ENCODE results near the gene PROK2.

Gene PROK2

GRCh38 chr3:71784914-71785531 lies at the start of gene PROK2:
PROK2 (minus strand) TSS chr3:71785148; CDS start chr3:71785052, 96 bp downstream.
- peak; percentile 50 to 80 (median 64) for DNase-seq

- no peak for DNase-seq
These were observed 46.7 kb upstream of the PROK2 start for GRCh38 chr3:71831599-71831998.

GRCh38 chr3:71825551-71826283 lies 40.8 kb upstream of the PROK2 start:
- DNase-seq: peak; percentile 23 to 41 (median 39)

- DNase-seq: no peak
These were observed 36.2 kb upstream of the PROK2 start for GRCh38 chr3:71821116-71821515.

- no peak for DNase-seq
These were observed 32.3 kb upstream of the PROK2 start for GRCh38 chr3:71817262-71817661.

- no peak for DNase-seq
These were observed 31.8 kb upstream of the PROK2 start for GRCh38 chr3:71816767-71817156.

GRCh38 chr3:71815340-71816067 lies 30.6 kb upstream of the PROK2 start:
- DNase-seq: no peak

GRCh38 chr3:71813704-71814103 lies 28.8 kb upstream of the PROK2 start:
- no peak for DNase-seq

GRCh38 chr3:71813073-71813472 lies 28.1 kb upstream of the PROK2 start:
- no peak for DNase-seq

GRCh38 chr3:71810056-71810455 lies 25.1 kb upstream of the PROK2 start:
- DNase-seq: no peak

GRCh38 chr3:71809321-71810026 lies 24.5 kb upstream of the PROK2 start:
- no peak for DNase-seq

GRCh38 chr3:71806736-71807135 lies 21.8 kb upstream of the PROK2 start:
- DNase-seq: no peak

- DNase-seq: no peak
These were observed 20.7 kb upstream of the PROK2 start for GRCh38 chr3:71805691-71806090.

- peak; percentile 28 to 64 (median 56) for DNase-seq
These were observed 20.3 kb upstream of the PROK2 start for GRCh38 chr3:71805199-71805598.

- no peak for DNase-seq
These were observed 18.3 kb upstream of the PROK2 start for GRCh38 chr3:71803248-71803647.

- DNase-seq: no peak
These were observed 17.0 kb upstream of the PROK2 start for GRCh38 chr3:71801986-71802385.

- no peak for DNase-seq
These were observed 15.1 kb upstream of the PROK2 start for GRCh38 chr3:71800023-71800422.

- DNase-seq: no peak
These were observed 12.5 kb upstream of the PROK2 start for GRCh38 chr3:71797455-71797854.

GRCh38 chr3:71796290-71796689 lies 11.3 kb upstream of the PROK2 start:
- DNase-seq: no peak

- DNase-seq: no peak
These were observed 6.7 kb upstream of the PROK2 start for GRCh38 chr3:71791634-71792033.

GRCh38 chr3:71789922-71790321 lies 5.0 kb upstream of the PROK2 start:
- DNase-seq: no peak

GRCh38 chr3:71787851-71788405 lies 3.0 kb upstream of the PROK2 start:
- DNase-seq: no peak

- DNase-seq: no peak
These were observed 1.6 kb upstream of the PROK2 start for GRCh38 chr3:71786551-71786950.
